Kidney (tissue), 14 donors: ENCODE data around the gene CD200R1L. TPM values are rescaled to one million over a fixed set of nuclear protein-coding genes. Genes with fewer than 3 reads are reported as not detected.

ENCODE experiments used
- DNase-seq, 5 donors: peaks; one replicate each; pipeline ENCODE4 v3.0.0-alpha.2; 2013 to 2020
- FAIRE-seq: peaks from 2 replicates; lab custom pipeline; 2012; peaks lifted over from hg19 to GRCh38; lab: Jason Lieb, UNC
- H3K27ac ChIP-seq, 2 donors: one replicate each; pipeline ENCODE4 v1.7.0; 2013; ENCODE audit warnings: low read depth in 2 of 2, low read length in 2 of 2, inconsistent platforms in 1 of 2
- H3K27me3 ChIP-seq: one replicate; pipeline ENCODE4 v1.7.1; 2013; ENCODE audit warnings: low read length, inconsistent platforms; ENCODE audit not compliant: control insufficient read depth, insufficient read depth
- H3K36me3 ChIP-seq, 3 donors: one replicate each; pipeline versions ENCODE4 v1.7.0 to v1.7.1; 2013; ENCODE audit warnings: low read length in 3 of 3, control low read depth in 1 of 3, inconsistent platforms in 1 of 3; ENCODE audit not compliant: insufficient read depth in 3 of 3, control insufficient read depth in 2 of 3
- H3K4me1 ChIP-seq, 3 donors: one replicate each; pipeline versions ENCODE4 v1.7.0 to v1.7.1; 2013; ENCODE audit warnings: low read length in 3 of 3, inconsistent platforms in 1 of 3, low read depth in 1 of 3; ENCODE audit not compliant: control insufficient read depth in 2 of 3, insufficient read depth in 2 of 3
- H3K4me3 ChIP-seq, 3 donors: one replicate each; pipeline versions ENCODE4 v1.7.0 to v1.8.1; 2013; ENCODE audit warnings: low read length in 3 of 3, control low read depth in 1 of 3, inconsistent platforms in 1 of 3
- H3K9ac ChIP-seq, 3 donors: one replicate each; pipeline versions ENCODE4 v1.7.0 to v1.7.1; 2013; ENCODE audit warnings: low read length in 3 of 3, control low read depth in 1 of 3, inconsistent platforms in 1 of 3
- H3K9me3 ChIP-seq, 3 donors: one replicate each; pipeline versions ENCODE4 v1.7.0 to v1.7.1; 2013; ENCODE audit warnings: low read length in 3 of 3, control low read depth in 1 of 3, inconsistent platforms in 1 of 3; ENCODE audit not compliant: control insufficient read depth in 2 of 3, insufficient read depth in 1 of 3
- intact Hi-C: fragments of 100-400 bp; cut with DNase I; formaldehyde crosslinking; loops from one replicate; pipeline ENCODE4 v1.11.1; 2022
- polyA plus RNA-seq: library from polyadenylated mRNA; stranded (reverse); fragments of 350-450 nt; fragmentation: Illumina TruSeq; extraction: RNeasy Lipid Tissue Mini Kit (QIAGEN cat#74804); gene quantifications from one replicate; pipeline ENCODE4 v1.2.3, GENCODE V29; 2014; ENCODE audit warnings: low read depth, low replicate concordance; ENCODE audit not compliant: insufficient read depth
- total RNA-seq: library from RNA; stranded (reverse); fragmentation: NEBNext Ultra II Directional; extraction: Animal tissue kit (Norgen Biotek cat#: 25700); gene quantifications from one replicate; pipeline ENCODE4 v1.2.1, GENCODE V29; 2021
- TF ChIP-seq, protein P1 (sequence below): IDR thresholded peaks from 3 replicates; pipeline ENCODE4 v1.5.1; 2012; ENCODE audit warnings: mild to moderate bottlenecking, moderate library complexity, borderline replicate concordance; ENCODE audit not compliant: insufficient read depth; ENCODE audit errors: extremely low read depth
- donor health status: control.
- donor health status: control.
- donor health status: control.
- donor health status: control.
- donor health status: control.
- donor health status: DM: yes; HTN: yes; CAD: no.
- donor health status: Normal renal cell carcinoma (clear cell type).

The CD200R1L gene
- total and polyA plus RNA-seq, 2 donors from 2014 or later: not detected

GRCh38 chr3:112858410-112859069 is 11.9 kb upstream of the CD200R1L start:
- DNase-seq (no peak), FAIRE-seq (no peak)
- TF ChIP-seq, protein P1, sequence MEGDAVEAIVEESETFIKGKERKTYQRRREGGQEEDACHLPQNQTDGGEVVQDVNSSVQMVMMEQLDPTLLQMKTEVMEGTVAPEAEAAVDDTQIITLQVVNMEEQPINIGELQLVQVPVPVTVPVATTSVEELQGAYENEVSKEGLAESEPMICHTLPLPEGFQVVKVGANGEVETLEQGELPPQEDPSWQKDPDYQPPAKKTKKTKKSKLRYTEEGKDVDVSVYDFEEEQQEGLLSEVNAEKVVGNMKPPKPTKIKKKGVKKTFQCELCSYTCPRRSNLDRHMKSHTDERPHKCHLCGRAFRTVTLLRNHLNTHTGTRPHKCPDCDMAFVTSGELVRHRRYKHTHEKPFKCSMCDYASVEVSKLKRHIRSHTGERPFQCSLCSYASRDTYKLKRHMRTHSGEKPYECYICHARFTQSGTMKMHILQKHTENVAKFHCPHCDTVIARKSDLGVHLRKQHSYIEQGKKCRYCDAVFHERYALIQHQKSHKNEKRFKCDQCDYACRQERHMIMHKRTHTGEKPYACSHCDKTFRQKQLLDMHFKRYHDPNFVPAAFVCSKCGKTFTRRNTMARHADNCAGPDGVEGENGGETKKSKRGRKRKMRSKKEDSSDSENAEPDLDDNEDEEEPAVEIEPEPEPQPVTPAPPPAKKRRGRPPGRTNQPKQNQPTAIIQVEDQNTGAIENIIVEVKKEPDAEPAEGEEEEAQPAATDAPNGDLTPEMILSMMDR: no peak
- no peak overlapping the region for H3K27ac ChIP-seq
- no peaks in the 10 kb centered on the region for H3K4me1 ChIP-seq
- no peaks in the 10 kb centered on the region for H3K27me3 ChIP-seq
- no peak overlapping the region for H3K9ac ChIP-seq
- no peaks in the 10 kb centered on the region for H3K36me3 ChIP-seq
- peaks cover 0 to 5% (median 0%) of the 10 kb centered on the region in 3 donors for H3K9me3 ChIP-seq
- H3K4me3 ChIP-seq: no peak overlapping the region
- intact Hi-C loops: no loop called here

DNA sequence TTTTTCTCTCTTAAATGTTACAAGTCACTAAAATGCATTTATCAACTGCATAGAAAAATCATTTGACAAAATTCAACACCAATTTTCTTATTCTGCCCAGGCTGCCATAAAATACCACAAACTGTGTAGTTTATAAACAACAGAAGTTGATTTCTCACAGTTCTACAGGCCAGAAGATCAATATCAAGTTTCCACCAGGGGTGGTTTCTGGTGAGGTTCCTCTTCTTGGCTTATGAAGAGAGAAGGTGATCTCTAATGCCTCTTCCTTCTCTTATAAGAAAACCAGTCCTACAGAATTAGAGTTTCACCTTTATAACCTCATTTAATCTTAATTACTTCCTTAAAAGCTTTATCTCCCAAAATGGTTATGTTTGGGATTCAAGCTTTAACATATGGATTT is 10.9 kb upstream of the CD200R1L start:
- DNase-seq (no peak), FAIRE-seq (no peak)
- no peaks in the 10 kb centered on the region for H3K36me3 ChIP-seq
- H3K4me1 ChIP-seq: no peaks in the 10 kb centered on the region
- TF ChIP-seq, protein P1: no peak
- intact Hi-C loops: no loop called here
- no peak overlapping the region for H3K4me3 ChIP-seq
- no peaks in the 10 kb centered on the region for H3K27me3 ChIP-seq
- H3K27ac ChIP-seq: no peak overlapping the region
- H3K9ac ChIP-seq: no peak overlapping the region
- peaks cover 0 to 5% (median 0%) of the 10 kb centered on the region in 3 donors for H3K9me3 ChIP-seq

DNA sequence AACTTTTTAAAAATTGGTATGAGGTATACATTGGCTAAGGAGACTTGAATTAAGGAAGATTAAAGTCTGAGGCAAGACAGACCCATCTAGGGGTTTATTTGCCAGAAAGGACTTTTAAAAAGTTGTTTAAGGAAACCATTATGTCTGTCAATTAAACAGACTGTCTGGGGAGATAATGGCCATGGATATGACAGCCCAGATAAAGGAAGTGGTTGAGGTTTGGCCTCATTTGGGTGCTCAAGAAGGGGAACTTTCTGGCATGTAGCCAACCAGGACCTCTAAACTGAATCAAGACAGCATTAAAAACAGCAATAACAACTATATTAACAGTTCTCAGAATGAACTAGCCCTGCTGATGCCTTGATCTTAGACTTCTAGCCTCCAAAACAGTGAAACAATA is 9.9 kb upstream of the CD200R1L start:
- no peak for DNase-seq
- FAIRE-seq: no peak
- Histone ChIP-seq H3K27me3 (no peaks in the 10 kb centered on the region), H3K27ac (no peak overlapping the region), H3K4me1 (no peaks in the 10 kb centered on the region), H3K9me3 (peaks cover 0 to 5% (median 0%) of the 10 kb centered on the region in 3 donors), H3K36me3 (no peaks in the 10 kb centered on the region), H3K9ac (no peak overlapping the region), H3K4me3 (no peak overlapping the region)
- TF ChIP-seq, protein P1: no peak
- intact Hi-C loops: no loop called here
